HepG2 (cell line): Measurements from ENCODE around the gene DPP7. TPM values are rescaled to one million over a fixed set of nuclear protein-coding genes. Genes with fewer than 3 reads are reported as not detected.

Experiments used
- ARHGAP35 ChIP-seq: sonication (generic); formaldehyde crosslinking; IDR thresholded peaks from 2 replicates; pipeline ENCODE4 v1.9.0; 2022; ENCODE audit warnings: mild to moderate bottlenecking, inconsistent platforms, moderate library complexity, missing genetic modification reagents, borderline replicate concordance
- EED ChIP-seq: sonication (generic); formaldehyde crosslinking; IDR thresholded peaks from 2 replicates; pipeline ENCODE4 v1.5.0; 2020; ENCODE audit warnings: mild to moderate bottlenecking, missing genetic modification reagents
- KDM3A ChIP-seq: IDR thresholded peaks from 2 replicates; pipeline ENCODE4 v1.6.1; 2018; ENCODE audit warnings: low read depth, missing compliant biosample characterization
- REPIN1 ChIP-seq: sonication (generic); formaldehyde crosslinking; IDR thresholded peaks from 2 replicates; pipeline ENCODE4 v1.8.0; 2022; ENCODE audit warnings: missing genetic modification reagents, low read depth, mild to moderate bottlenecking, borderline replicate concordance
- SOX13 ChIP-seq, 3 experiments: fragments of 450-650 bp in 1 of 3; sonication (generic) in 1 of 3; formaldehyde crosslinking in 1 of 3; IDR thresholded peaks in 2 of 3; conservative IDR thresholded peaks in 1 of 3; 2 replicates each; pipeline versions ENCODE4 v1.5.0 to v1.6.1; 2016 to 2020; ENCODE audit warnings: antibody characterized with exemption in 1 of 3, mild to moderate bottlenecking in 1 of 3, missing compliant biosample characterization in 1 of 3, missing genetic modification reagents in 1 of 3, moderate library complexity in 1 of 3
- STAT5B ChIP-seq: sonication (generic); formaldehyde crosslinking; IDR thresholded peaks from 2 replicates; pipeline ENCODE4 v1.4.0; 2020; ENCODE audit warnings: missing genetic modification reagents
- ZNF782 ChIP-seq: sonication (generic); formaldehyde crosslinking; IDR thresholded peaks from 2 replicates; pipeline ENCODE4 v1.4.0; 2020; ENCODE audit warnings: missing genetic modification reagents, mild to moderate bottlenecking, borderline replicate concordance
- polyA plus RNA-seq, 8 experiments: library from polyadenylated mRNA; depleted of rRNA in 3 of 8; stranded (reverse) in 7 of 8; unstranded in 1 of 8; fragments of >200 nt; fragmentation: Illumina TruSeq in 4 of 8; extraction: Trizol in 4 of 8; gene quantifications; 2 replicates each; pipeline versions ENCODE4 v1.2.1 to v1.2.3, GENCODE V29; 2011 to 2016; ENCODE audit warnings: low read depth in 4 of 8, missing spikeins in 1 of 8, mixed read lengths in 1 of 8; ENCODE audit not compliant: insufficient read depth in 1 of 8
- total RNA-seq, 5 experiments: library from RNA; depleted of rRNA; stranded (reverse); fragments of >200 nt; fragmentation: Illumina TruSeq; extraction: Trizol; gene quantifications; 2 replicates each; pipeline ENCODE4 v1.2.3, GENCODE V29; 2016; ENCODE audit warnings: low read depth in 1 of 5
- TF ChIP-seq, protein P1 (sequence below): sonication (generic); formaldehyde crosslinking; IDR thresholded peaks from 2 replicates; pipeline ENCODE4 v1.8.0; 2022; ENCODE audit warnings: missing genetic modification reagents, mild to moderate bottlenecking, moderate library complexity, borderline replicate concordance
- TF ChIP-seq, protein P2 (sequence below): sonication (generic); formaldehyde crosslinking; IDR thresholded peaks from 2 replicates; pipeline ENCODE4 v1.8.0; 2022; ENCODE audit warnings: missing genetic modification reagents, low read depth, mild to moderate bottlenecking, borderline replicate concordance
- TF ChIP-seq, protein P3 (sequence below): sonication (generic); formaldehyde crosslinking; IDR thresholded peaks from 2 replicates; pipeline ENCODE4 v1.4.0; 2020; ENCODE audit warnings: mild to moderate bottlenecking, low read depth, missing genetic modification reagents
- TF ChIP-seq, protein P4 (sequence below): IDR thresholded peaks from 2 replicates; pipeline ENCODE4 v1.6.1; 2012; ENCODE audit warnings: low read length, improper control_type of control experiment
- TF ChIP-seq, protein P5 (sequence below): IDR thresholded peaks from 2 replicates; pipeline ENCODE4 v1.6.1; 2018; ENCODE audit warnings: missing genetic modification reagents
- TF ChIP-seq, protein P6 (sequence below): sonication (generic); formaldehyde crosslinking; IDR thresholded peaks from 2 replicates; pipeline ENCODE4 v1.4.0; 2020; ENCODE audit warnings: missing genetic modification reagents, borderline replicate concordance
- TF ChIP-seq, protein P7 (sequence below): sonication (generic); formaldehyde crosslinking; IDR thresholded peaks from 2 replicates; pipeline ENCODE4 v1.5.0; 2020; ENCODE audit warnings: missing genetic modification reagents

The DPP7 gene
- total and polyA plus RNA-seq, 2 of the 13 experiments (the other 11 are each of a cell fraction or from before 2014, with no cell fraction given) = 1.2 to 4.5 TPM

DNA sequence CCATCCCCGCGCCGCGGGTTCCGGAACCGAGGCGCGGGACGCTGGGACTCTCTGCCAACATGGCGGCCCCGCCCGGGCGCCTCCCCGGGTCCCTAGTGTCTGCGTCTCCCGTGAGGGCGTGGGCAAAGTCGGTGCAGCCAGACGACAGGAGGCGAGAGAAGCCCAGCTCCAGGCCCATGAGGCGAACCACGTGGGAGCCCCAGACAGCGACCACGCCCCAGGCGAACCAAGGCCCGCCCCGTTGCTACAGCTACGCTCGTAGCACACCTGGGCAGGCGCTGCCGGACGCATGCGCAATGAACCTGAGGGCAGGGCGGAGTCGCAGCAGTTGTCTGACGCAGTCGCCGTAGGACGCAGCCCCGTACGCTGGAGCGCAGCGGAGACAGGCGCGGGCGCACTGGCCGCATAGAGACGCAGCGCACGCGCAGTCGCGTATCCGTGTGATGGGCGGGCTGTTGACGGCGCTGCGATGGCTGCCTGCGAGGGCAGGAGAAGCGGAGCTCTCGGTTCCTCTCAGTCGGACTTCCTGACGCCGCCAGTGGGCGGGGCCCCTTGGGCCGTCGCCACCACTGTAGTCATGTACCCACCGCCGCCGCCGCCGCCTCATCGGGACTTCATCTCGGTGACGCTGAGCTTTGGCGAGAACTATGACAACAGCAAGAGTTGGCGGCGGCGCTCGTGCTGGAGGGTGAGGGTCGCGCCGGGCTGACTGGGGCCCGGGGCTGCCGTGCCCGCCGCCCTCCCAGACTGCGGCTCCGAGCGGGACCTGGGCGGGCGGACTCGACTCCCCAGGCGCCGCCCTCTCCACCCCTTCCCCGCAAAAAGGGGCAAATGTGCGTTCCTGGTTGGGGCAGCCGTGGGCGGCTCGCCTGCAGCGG is 27.8 kb downstream of the DPP7 start, which contains the start of gene MAN1B1 (continued):
- TF ChIP-seq, protein P1, sequence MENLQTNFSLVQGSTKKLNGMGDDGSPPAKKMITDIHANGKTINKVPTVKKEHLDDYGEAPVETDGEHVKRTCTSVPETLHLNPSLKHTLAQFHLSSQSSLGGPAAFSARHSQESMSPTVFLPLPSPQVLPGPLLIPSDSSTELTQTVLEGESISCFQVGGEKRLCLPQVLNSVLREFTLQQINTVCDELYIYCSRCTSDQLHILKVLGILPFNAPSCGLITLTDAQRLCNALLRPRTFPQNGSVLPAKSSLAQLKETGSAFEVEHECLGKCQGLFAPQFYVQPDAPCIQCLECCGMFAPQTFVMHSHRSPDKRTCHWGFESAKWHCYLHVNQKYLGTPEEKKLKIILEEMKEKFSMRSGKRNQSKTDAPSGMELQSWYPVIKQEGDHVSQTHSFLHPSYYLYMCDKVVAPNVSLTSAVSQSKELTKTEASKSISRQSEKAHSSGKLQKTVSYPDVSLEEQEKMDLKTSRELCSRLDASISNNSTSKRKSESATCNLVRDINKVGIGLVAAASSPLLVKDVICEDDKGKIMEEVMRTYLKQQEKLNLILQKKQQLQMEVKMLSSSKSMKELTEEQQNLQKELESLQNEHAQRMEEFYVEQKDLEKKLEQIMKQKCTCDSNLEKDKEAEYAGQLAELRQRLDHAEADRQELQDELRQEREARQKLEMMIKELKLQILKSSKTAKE (CRISPR knock-in tag) = peak; percentile 36; the same call in 1 of the 2 replicates
- TF ChIP-seq, protein P2, sequence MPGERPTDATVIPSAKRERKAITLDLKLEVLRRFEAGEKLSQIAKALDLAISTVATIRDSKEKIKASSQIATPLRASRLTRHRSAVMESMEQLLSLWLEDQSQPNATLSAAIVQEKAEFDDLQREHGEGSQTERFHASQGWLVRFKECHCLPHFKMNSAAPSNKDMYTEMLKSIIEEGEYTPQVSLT (CRISPR knock-in tag) = no peak
- TF ChIP-seq, protein P3, sequence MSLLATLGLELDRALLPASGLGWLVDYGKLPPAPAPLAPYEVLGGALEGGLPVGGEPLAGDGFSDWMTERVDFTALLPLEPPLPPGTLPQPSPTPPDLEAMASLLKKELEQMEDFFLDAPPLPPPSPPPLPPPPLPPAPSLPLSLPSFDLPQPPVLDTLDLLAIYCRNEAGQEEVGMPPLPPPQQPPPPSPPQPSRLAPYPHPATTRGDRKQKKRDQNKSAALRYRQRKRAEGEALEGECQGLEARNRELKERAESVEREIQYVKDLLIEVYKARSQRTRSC (CRISPR knock-in tag) = no peak
- no peak for TF ChIP-seq ZNF782 (CRISPR knock-in tag)
- TF ChIP-seq, protein P4, sequence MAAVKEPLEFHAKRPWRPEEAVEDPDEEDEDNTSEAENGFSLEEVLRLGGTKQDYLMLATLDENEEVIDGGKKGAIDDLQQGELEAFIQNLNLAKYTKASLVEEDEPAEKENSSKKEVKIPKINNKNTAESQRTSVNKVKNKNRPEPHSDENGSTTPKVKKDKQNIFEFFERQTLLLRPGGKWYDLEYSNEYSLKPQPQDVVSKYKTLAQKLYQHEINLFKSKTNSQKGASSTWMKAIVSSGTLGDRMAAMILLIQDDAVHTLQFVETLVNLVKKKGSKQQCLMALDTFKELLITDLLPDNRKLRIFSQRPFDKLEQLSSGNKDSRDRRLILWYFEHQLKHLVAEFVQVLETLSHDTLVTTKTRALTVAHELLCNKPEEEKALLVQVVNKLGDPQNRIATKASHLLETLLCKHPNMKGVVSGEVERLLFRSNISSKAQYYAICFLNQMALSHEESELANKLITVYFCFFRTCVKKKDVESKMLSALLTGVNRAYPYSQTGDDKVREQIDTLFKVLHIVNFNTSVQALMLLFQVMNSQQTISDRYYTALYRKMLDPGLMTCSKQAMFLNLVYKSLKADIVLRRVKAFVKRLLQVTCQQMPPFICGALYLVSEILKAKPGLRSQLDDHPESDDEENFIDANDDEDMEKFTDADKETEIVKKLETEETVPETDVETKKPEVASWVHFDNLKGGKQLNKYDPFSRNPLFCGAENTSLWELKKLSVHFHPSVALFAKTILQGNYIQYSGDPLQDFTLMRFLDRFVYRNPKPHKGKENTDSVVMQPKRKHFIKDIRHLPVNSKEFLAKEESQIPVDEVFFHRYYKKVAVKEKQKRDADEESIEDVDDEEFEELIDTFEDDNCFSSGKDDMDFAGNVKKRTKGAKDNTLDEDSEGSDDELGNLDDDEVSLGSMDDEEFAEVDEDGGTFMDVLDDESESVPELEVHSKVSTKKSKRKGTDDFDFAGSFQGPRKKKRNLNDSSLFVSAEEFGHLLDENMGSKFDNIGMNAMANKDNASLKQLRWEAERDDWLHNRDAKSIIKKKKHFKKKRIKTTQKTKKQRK = no peak
- no peak for TF ChIP-seq ARHGAP35 (CRISPR knock-in tag)
- TF ChIP-seq, protein P5, sequence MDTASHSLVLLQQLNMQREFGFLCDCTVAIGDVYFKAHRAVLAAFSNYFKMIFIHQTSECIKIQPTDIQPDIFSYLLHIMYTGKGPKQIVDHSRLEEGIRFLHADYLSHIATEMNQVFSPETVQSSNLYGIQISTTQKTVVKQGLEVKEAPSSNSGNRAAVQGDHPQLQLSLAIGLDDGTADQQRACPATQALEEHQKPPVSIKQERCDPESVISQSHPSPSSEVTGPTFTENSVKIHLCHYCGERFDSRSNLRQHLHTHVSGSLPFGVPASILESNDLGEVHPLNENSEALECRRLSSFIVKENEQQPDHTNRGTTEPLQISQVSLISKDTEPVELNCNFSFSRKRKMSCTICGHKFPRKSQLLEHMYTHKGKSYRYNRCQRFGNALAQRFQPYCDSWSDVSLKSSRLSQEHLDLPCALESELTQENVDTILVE (CRISPR knock-in tag) = 0 out of 2 replicates have a peak, but pooled peaks have one; percentile 72
- TF ChIP-seq SOX13 (IDR thresholded peaks at IDR 0.05) = no peak
- no peak; a peak in 2 of 4 replicates for TF ChIP-seq SOX13 (CRISPR knock-in tag; conservative IDR thresholded peaks at IDR 0.05 in 1 of 2, IDR thresholded peaks at IDR 0.05 in 1 of 2)
- TF ChIP-seq, protein P6, sequence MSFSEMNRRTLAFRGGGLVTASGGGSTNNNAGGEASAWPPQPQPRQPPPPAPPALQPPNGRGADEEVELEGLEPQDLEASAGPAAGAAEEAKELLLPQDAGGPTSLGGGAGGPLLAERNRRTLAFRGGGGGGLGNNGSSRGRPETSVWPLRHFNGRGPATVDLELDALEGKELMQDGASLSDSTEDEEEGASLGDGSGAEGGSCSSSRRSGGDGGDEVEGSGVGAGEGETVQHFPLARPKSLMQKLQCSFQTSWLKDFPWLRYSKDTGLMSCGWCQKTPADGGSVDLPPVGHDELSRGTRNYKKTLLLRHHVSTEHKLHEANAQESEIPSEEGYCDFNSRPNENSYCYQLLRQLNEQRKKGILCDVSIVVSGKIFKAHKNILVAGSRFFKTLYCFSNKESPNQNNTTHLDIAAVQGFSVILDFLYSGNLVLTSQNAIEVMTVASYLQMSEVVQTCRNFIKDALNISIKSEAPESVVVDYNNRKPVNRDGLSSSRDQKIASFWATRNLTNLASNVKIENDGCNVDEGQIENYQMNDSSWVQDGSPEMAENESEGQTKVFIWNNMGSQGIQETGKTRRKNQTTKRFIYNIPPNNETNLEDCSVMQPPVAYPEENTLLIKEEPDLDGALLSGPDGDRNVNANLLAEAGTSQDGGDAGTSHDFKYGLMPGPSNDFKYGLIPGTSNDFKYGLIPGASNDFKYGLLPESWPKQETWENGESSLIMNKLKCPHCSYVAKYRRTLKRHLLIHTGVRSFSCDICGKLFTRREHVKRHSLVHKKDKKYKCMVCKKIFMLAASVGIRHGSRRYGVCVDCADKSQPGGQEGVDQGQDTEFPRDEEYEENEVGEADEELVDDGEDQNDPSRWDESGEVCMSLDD (CRISPR knock-in tag) = no peak
- peak; percentile 34; the same call in 1 of the 2 replicates for TF ChIP-seq REPIN1 (CRISPR knock-in tag)
- TF ChIP-seq, protein P7, sequence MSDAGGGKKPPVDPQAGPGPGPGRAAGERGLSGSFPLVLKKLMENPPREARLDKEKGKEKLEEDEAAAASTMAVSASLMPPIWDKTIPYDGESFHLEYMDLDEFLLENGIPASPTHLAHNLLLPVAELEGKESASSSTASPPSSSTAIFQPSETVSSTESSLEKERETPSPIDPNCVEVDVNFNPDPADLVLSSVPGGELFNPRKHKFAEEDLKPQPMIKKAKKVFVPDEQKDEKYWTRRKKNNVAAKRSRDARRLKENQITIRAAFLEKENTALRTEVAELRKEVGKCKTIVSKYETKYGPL (CRISPR knock-in tag) = no peak
- TF ChIP-seq STAT5B = no peak
- no peak for TF ChIP-seq EED (CRISPR knock-in tag)
- 0 out of 2 replicates have a peak, but pooled peaks have one; percentile 64 for TF ChIP-seq KDM3A (CRISPR knock-in tag)
